ENCODE data around the gene TBCA.

TBCA gene

GRCh38 chr5:77641397-77641943, 134.7 kb downstream of the TBCA start:
- DNase-seq, result no peak
